ENCODE results near the gene ACTN4.

GRCh38 chr19:38661136-38661535 is 13.7 kb downstream of the ACTN4 start:
- TF ChIP-seq, protein P1, sequence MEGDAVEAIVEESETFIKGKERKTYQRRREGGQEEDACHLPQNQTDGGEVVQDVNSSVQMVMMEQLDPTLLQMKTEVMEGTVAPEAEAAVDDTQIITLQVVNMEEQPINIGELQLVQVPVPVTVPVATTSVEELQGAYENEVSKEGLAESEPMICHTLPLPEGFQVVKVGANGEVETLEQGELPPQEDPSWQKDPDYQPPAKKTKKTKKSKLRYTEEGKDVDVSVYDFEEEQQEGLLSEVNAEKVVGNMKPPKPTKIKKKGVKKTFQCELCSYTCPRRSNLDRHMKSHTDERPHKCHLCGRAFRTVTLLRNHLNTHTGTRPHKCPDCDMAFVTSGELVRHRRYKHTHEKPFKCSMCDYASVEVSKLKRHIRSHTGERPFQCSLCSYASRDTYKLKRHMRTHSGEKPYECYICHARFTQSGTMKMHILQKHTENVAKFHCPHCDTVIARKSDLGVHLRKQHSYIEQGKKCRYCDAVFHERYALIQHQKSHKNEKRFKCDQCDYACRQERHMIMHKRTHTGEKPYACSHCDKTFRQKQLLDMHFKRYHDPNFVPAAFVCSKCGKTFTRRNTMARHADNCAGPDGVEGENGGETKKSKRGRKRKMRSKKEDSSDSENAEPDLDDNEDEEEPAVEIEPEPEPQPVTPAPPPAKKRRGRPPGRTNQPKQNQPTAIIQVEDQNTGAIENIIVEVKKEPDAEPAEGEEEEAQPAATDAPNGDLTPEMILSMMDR (conservative IDR thresholded peaks at IDR 0.05; ENCODE audit: low read length), result no peak
- no peak for TF ChIP-seq EZH2phosphoT487 (IDR thresholded peaks at IDR 0.05; ENCODE audit: borderline replicate concordance)
